HG03196 (cell line): Measurements from ENCODE around the gene TSTD1.

Experiments used
- ATAC-seq: cut with Tn5 transposase; IDR thresholded peaks from one replicate; pipeline ENCODE4 v1.9.1; 2021; ENCODE audit not compliant: unreplicated experiment

TSTD1 gene

GRCh38 chr1:161038523-161039153, at the start of gene TSTD1:
Gene TSTD1 (minus strand): TSS chr1:161038964. CDS start chr1:161038889, 75 bp downstream.
- peak; percentile 72 for ATAC-seq

GRCh38 chr1:161086457-161086856, 47.7 kb upstream of the TSTD1 start:
- no peak for ATAC-seq

GRCh38 chr1:161085165-161085564, 46.4 kb upstream of the TSTD1 start:
- ATAC-seq = no peak

- ATAC-seq = no peak
These were observed 45.8 kb upstream of the TSTD1 start for GRCh38 chr1:161084597-161084988.

- no peak for ATAC-seq
These were observed 45.2 kb upstream of the TSTD1 start for GRCh38 chr1:161083748-161084596.

- no peak for ATAC-seq
These were observed 44.4 kb upstream of the TSTD1 start for GRCh38 chr1:161082996-161083747.

- no peak for ATAC-seq
These were observed 43.7 kb upstream of the TSTD1 start for GRCh38 chr1:161082483-161082882.

GRCh38 chr1:161081519-161081918, 42.8 kb upstream of the TSTD1 start:
- ATAC-seq = no peak

GRCh38 chr1:161080441-161081405, 42.0 kb upstream of the TSTD1 start:
- no peak for ATAC-seq

GRCh38 chr1:161079436-161080110, 40.8 kb upstream of the TSTD1 start:
- no peak for ATAC-seq

- ATAC-seq = no peak
These were observed 38.7 kb upstream of the TSTD1 start for GRCh38 chr1:161077426-161077825.

- ATAC-seq = no peak
These were observed 37.6 kb upstream of the TSTD1 start for GRCh38 chr1:161076410-161076809.

GRCh38 chr1:161074676-161075368, 36.1 kb upstream of the TSTD1 start:
- no peak for ATAC-seq

- no peak for ATAC-seq
These were observed 34.8 kb upstream of the TSTD1 start for GRCh38 chr1:161073474-161074121.

GRCh38 chr1:161072751-161073449, 34.1 kb upstream of the TSTD1 start:
- no peak for ATAC-seq

GRCh38 chr1:161071886-161072371, 33.2 kb upstream of the TSTD1 start:
- ATAC-seq = no peak

- no peak for ATAC-seq
These were observed 32.0 kb upstream of the TSTD1 start for GRCh38 chr1:161070761-161071160.

GRCh38 chr1:161069731-161070270, 31.0 kb upstream of the TSTD1 start, which contains the start of gene ARHGAP30:
Gene ARHGAP30 (minus strand): TSS chr1:161069891. CDS start chr1:161069624, 267 bp downstream.
- ATAC-seq = peak; percentile 78
